ENCODE data around the gene SHISA7.

Gene SHISA7

DNA sequence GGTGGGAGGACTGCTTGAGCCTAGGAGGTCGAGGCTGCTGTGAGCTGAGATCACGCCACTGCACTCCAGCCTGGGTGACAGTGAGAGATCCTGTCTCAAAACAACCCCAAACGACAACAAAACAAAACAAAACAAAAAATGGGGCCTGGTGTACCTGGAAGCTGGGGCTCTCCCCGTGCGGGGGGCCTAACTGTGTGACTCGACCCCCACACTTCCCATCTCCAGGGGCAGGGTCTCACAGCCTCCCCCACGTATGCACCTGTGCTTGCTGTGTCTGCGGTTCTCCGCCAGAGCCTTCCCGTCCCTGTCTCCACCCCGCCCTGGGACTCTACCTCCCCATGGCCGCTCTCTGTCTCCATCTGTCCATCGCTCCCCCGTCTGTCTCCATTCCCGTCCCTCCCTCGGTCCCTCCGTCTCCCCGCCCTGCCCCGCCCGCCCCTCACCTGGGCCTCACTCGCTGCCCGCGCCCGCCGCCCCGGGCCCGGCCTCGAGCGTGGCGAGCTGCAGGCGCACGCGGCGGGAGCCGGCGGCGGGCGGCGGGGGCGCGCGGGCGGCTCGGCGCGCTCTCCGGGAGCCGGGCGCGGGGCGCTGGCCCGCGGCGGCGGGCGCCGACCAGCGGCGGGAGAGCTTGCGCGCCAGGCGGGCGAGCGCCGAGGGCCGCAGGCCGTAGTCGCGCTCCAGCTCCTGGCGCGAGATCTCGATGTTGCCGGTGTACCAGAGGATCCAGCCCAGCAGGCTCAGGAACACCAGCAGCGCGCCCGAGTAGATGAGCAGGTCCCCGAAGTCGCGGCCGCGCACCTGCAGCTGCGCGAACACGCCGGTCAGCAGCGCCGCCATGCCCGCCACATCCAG is 59.6 kb downstream of the SHISA7 start:
- peak; percentile 70 for DNase-seq
- in situ Hi-C loops (cut with HindIII; ENCODE audit: low pct_ligation_motif_present, low pct_unique_long_range_greater_than_20kb, low sequenced_read_pairs) = no loop called here

- in situ Hi-C loops (cut with HindIII; ENCODE audit: low pct_ligation_motif_present, low pct_unique_long_range_greater_than_20kb, low sequenced_read_pairs) = no loop called here
- DNase-seq = no peak
These were observed 60.5 kb downstream of the SHISA7 start for GRCh38 chr19:55382522-55383054.

DNA sequence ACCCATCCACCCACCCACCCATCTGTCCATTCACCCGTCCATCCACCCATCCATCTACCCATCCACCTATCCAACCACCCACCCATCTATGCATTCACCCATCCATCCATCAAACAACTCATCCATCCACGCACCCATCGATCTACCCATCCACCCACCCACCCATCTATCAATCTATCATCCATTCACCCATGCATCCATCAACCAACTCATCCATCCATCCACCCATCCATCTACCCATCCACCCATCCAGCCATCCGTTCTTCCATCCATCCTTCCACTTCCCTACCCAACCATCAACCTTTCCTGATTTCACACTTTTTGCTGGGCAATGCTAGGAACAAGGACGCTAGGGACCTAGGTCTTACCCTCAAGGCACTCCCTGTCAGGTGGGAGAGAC is 61.1 kb downstream of the SHISA7 start:
- no peak for DNase-seq
- in situ Hi-C loops (cut with HindIII; ENCODE audit: low pct_ligation_motif_present, low pct_unique_long_range_greater_than_20kb, low sequenced_read_pairs) = no loop called here

DNA sequence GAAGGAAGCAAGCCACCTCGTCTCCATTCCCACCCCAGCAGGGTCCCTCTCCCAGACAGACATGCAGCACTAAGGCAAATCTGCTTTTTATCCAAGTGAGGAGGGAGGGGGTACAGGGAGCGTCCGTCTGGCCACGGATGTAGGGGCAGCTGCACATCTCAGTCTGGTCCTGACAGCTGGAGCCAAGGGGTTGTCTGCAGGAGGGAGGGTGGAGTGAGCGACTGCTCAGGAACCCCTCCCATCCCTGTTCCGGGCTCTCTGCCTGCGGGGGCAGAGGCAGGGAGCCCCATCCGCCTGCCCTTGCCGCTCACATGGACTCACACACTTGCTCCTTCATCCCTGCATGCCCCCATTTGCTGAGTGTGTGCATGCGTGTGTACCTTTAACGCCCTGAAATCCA is 63.9 kb downstream of the SHISA7 start:
- in situ Hi-C loops (cut with HindIII; ENCODE audit: low pct_ligation_motif_present, low pct_unique_long_range_greater_than_20kb, low sequenced_read_pairs) = no loop called here
- DNase-seq = no peak
